Measurements from ENCODE around the gene ORC3. TPM values are rescaled to one million over a fixed set of nuclear protein-coding genes. Genes with fewer than 3 reads are reported as not detected.

The ORC3 gene
- total RNA-seq, 4 donors from 2014 or later: 6.2 to 43.9 (median 24.8) TPM

- Histone ChIP-seq H3K4me1 (no peaks in the 10 kb centered on the region), H3K36me3 (no peaks in the 10 kb centered on the region), H3K9me3 (no peaks in the 10 kb centered on the region), H3K4me3 (no peak overlapping the region), H3K27me3 (no peaks in the 10 kb centered on the region), H3K27ac (no peak overlapping the region)
- DNase-seq: no peak
- intact Hi-C loops (cut with DNase I; ENCODE audit: low total_unique reads): no loop called here
- TF ChIP-seq POLR2A (IDR thresholded peaks at IDR 0.05) (no peak), CTCF (IDR thresholded peaks at IDR 0.05) (no peak)
These were observed 45.5 kb upstream of the ORC3 start for GRCh38 chr6:87544474-87544735.

DNA sequence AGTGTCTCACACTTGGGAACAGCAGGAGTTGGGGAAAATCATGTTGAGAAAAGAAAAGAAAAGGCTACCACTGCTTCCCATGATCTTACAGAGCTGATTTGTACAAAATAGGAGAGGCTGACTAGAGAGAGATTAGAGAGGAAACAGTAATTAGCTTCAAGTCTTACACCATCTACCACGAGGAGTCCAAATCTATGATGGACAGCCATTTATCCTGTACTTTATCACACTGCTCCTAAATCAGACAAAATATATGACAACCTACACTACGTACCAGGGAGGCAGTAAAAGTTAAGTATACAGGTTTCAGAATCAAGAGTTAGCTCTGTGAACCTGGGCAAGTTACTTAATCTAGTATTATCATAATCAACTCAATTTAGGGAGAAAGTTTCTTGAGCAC is 38.1 kb upstream of the ORC3 start:
- no peak overlapping the region for H3K4me3 ChIP-seq
- no peak overlapping the region for H3K27ac ChIP-seq
- H3K4me1 ChIP-seq: no peaks in the 10 kb centered on the region
- no peak for TF ChIP-seq CTCF (IDR thresholded peaks at IDR 0.05)
- no peak for TF ChIP-seq POLR2A (IDR thresholded peaks at IDR 0.05)
- H3K36me3 ChIP-seq: no peaks in the 10 kb centered on the region
- no peak for DNase-seq
- intact Hi-C loops (cut with DNase I; ENCODE audit: low total_unique reads): no loop called here
- no peaks in the 10 kb centered on the region for H3K9me3 ChIP-seq
- H3K27me3 ChIP-seq: no peaks in the 10 kb centered on the region

DNA sequence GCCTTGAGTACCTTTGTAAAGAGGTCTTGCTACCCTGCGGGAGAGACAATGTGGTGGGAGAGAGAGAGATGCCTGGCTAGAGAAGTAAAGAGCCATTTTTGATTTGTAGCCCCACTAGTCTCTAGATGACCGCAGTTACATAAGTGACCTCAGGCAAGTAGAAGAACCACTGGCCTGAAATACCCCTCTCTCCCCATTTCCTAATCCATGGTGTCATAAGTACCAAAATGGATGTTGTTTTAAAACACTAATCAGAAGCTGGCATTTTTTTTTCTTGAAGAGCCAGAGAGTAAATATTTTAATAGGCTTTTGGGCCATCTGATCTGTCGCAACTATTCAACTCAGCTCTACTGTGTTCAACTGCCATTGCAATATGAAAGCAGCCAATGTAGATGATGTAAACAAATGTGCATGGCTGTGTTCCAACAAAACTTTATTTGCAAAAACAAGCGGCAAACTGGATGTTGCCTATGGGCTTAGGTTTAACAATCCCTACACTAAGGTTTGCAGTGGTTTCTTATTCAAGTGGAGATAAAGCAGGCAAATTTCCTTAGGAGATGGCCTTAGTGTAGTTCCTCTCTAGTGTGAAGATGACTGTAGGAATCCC is 36.7 kb upstream of the ORC3 start:
- Histone ChIP-seq H3K36me3 (no peaks in the 10 kb centered on the region), H3K4me1 (no peaks in the 10 kb centered on the region), H3K27ac (no peak overlapping the region), H3K27me3 (no peaks in the 10 kb centered on the region), H3K4me3 (no peak overlapping the region), H3K9me3 (no peaks in the 10 kb centered on the region)
- DNase-seq: no peak
- TF ChIP-seq POLR2A (IDR thresholded peaks at IDR 0.05) (no peak), CTCF (IDR thresholded peaks at IDR 0.05) (no peak)
- intact Hi-C loops (cut with DNase I; ENCODE audit: low total_unique reads): no loop called here

- Histone ChIP-seq H3K36me3 (no peaks in the 10 kb centered on the region), H3K4me3 (no peak overlapping the region), H3K27ac (no peak overlapping the region), H3K9me3 (no peaks in the 10 kb centered on the region), H3K4me1 (no peaks in the 10 kb centered on the region), H3K27me3 (no peaks in the 10 kb centered on the region)
- intact Hi-C loops (cut with DNase I; ENCODE audit: low total_unique reads): no loop called here
- no peak for DNase-seq
- no peak for TF ChIP-seq CTCF (IDR thresholded peaks at IDR 0.05)
- no peak for TF ChIP-seq POLR2A (IDR thresholded peaks at IDR 0.05)
These were observed 34.4 kb upstream of the ORC3 start for GRCh38 chr6:87555506-87555905.

- Histone ChIP-seq H3K27ac (no peak overlapping the region), H3K9me3 (no peaks in the 10 kb centered on the region), H3K4me3 (no peak overlapping the region), H3K27me3 (no peaks in the 10 kb centered on the region), H3K36me3 (no peaks in the 10 kb centered on the region), H3K4me1 (no peaks in the 10 kb centered on the region)
- intact Hi-C loops (cut with DNase I; ENCODE audit: low total_unique reads): no loop called here
- DNase-seq: no peak
- TF ChIP-seq POLR2A (IDR thresholded peaks at IDR 0.05) (no peak), CTCF (IDR thresholded peaks at IDR 0.05) (no peak)
These were observed 31.5 kb upstream of the ORC3 start for GRCh38 chr6:87558446-87558845.

Measured in uterus (tissue), 4 donors.